NCI-H1048 (cell line): Measurements from ENCODE around the gene AGPAT2.

Experiments used
- DNase-seq: peaks from one replicate; lab custom pipeline; 2025; lab: John Stamatoyannopoulos, UW

The AGPAT2 gene

GRCh38 chr9:136687721-136688223 lies 515 bp upstream of the AGPAT2 start:
- DNase-seq, result no peak

- no peak for DNase-seq
These were observed 793 bp downstream of the AGPAT2 start for GRCh38 chr9:136686534-136686793.

- no peak for DNase-seq
These were observed 1.3 kb downstream of the AGPAT2 start for GRCh38 chr9:136685790-136686533.

- no peak for DNase-seq
These were observed 2.0 kb downstream of the AGPAT2 start for GRCh38 chr9:136685216-136685615.

GRCh38 chr9:136684799-136685198 lies 2.5 kb downstream of the AGPAT2 start:
- no peak for DNase-seq

GRCh38 chr9:136684339-136684738 lies 2.9 kb downstream of the AGPAT2 start:
- no peak for DNase-seq

GRCh38 chr9:136683755-136684154 lies 3.5 kb downstream of the AGPAT2 start:
- DNase-seq, result no peak

- no peak for DNase-seq
These were observed 4.0 kb downstream of the AGPAT2 start for GRCh38 chr9:136683173-136683745.

GRCh38 chr9:136682710-136683109 lies 4.5 kb downstream of the AGPAT2 start:
- no peak for DNase-seq

GRCh38 chr9:136681945-136682699 lies 5.1 kb downstream of the AGPAT2 start:
- DNase-seq, result no peak

GRCh38 chr9:136681029-136681428 lies 6.2 kb downstream of the AGPAT2 start:
- no peak for DNase-seq

- DNase-seq, result no peak
These were observed 7.8 kb downstream of the AGPAT2 start for GRCh38 chr9:136679431-136679941.

- no peak for DNase-seq
These were observed 8.6 kb downstream of the AGPAT2 start for GRCh38 chr9:136678624-136679023.

- DNase-seq, result no peak
These were observed 9.2 kb downstream of the AGPAT2 start for GRCh38 chr9:136678034-136678433.

- no peak for DNase-seq
These were observed 10.2 kb downstream of the AGPAT2 start for GRCh38 chr9:136676920-136677686.

GRCh38 chr9:136676297-136676794 lies 10.9 kb downstream of the AGPAT2 start:
- DNase-seq, result no peak

GRCh38 chr9:136675477-136676296 lies 11.6 kb downstream of the AGPAT2 start:
- DNase-seq, result no peak

- no peak for DNase-seq
These were observed 12.4 kb downstream of the AGPAT2 start for GRCh38 chr9:136674786-136675349.

- no peak for DNase-seq
These were observed 13.1 kb downstream of the AGPAT2 start for GRCh38 chr9:136673975-136674785.
